GM12878 (cell line): ENCODE measurements around the gene GRM7. TPM values are rescaled to one million over a fixed set of nuclear protein-coding genes. Genes with fewer than 3 reads are reported as not detected.

Source experiments
- ATAC-seq: fragments of 200-7000 bp; cut with Tn5 transposase; 3 replicates; pipeline ENCODE4 v1.9.1; 2020; ENCODE audit warnings: mild to moderate bottlenecking, moderate library complexity
- BruUV-seq: library from RNA; stranded (reverse); fragments of 400-500 nt; replicated peaks from 2 replicates; lab custom pipeline; 2021; lab: Mats Ljungman, UMichigan
- CTCF ChIA-PET: fragments of 300-600 bp; sonication (Branson Sonifier 250); formaldehyde crosslinking; extraction: SDS; loops from one replicate; lab custom pipeline; 2021; ENCODE audit warnings: inconsistent platforms; lab: Yijun Ruan, JAX
- POLR2A ChIA-PET: fragments of 350-600 bp; formaldehyde crosslinking; extraction: SDS; loops from one replicate; lab custom pipeline; 2021; ENCODE audit warnings: inconsistent platforms; lab: Charles Lee
- RAD21 ChIA-PET: fragments of 300-600 bp; sonication (Branson Sonifier 250); formaldehyde crosslinking; loops from one replicate; lab custom pipeline; 2023; ENCODE audit warnings: antibody characterized with exemption; ENCODE audit not compliant: unreplicated experiment; lab: Charles Lee
- SMC1A ChIA-PET: fragments of 300-600 bp; sonication (Branson Sonifier 250); formaldehyde crosslinking; loops from one replicate; lab custom pipeline; 2023; ENCODE audit not compliant: unreplicated experiment, uncharacterized antibody; lab: Charles Lee
- DNase-seq: peaks from one replicate; pipeline ENCODE4 v3.0.0-alpha.2; 2011; ENCODE audit warnings: low read depth, low spot score
- FAIRE-seq: peaks from 3 replicates; lab custom pipeline; 2011; peaks lifted over from hg19 to GRCh38; lab: Jason Lieb, UNC
- H2AFZ ChIP-seq: 2 replicates; pipeline ENCODE4 v1.6.0; 2011; ENCODE audit warnings: low read depth, low read length, control low read depth; ENCODE audit not compliant: control insufficient read depth
- H3K27ac ChIP-seq: 2 replicates; pipeline ENCODE4 v1.5.1; 2011; ENCODE audit warnings: control low read depth; ENCODE audit not compliant: control insufficient read depth, insufficient read depth
- H3K27me3 ChIP-seq, 2 experiments: replicated peaks in 1 of 2; 2 replicates each; pipeline versions ENCODE4 v1.6.0 to v1.6.1; 2011; ENCODE audit warnings: low read length in 1 of 2; ENCODE audit not compliant: control insufficient read depth in 2 of 2, insufficient read depth in 2 of 2
- H3K36me3 ChIP-seq, 2 experiments: 2 replicates each; pipeline ENCODE4 v1.5.1; 2011; ENCODE audit warnings: low read length in 1 of 2; ENCODE audit not compliant: control insufficient read depth in 2 of 2, insufficient read depth in 2 of 2
- H3K4me1 ChIP-seq: 2 replicates; pipeline ENCODE4 v1.6.1; 2011; ENCODE audit warnings: mild to moderate bottlenecking, low read length, moderate library complexity, mixed read lengths; ENCODE audit not compliant: control insufficient read depth, insufficient read depth
- H3K4me2 ChIP-seq: 2 replicates; pipeline ENCODE4 v1.6.0; 2011; ENCODE audit warnings: control low read depth; ENCODE audit not compliant: control insufficient read depth, insufficient read depth
- H3K4me3 ChIP-seq: fragments of 200-600 bp; sonication (generic); 2 replicates; pipeline ENCODE4 v1.5.1; 2016
- H3K79me2 ChIP-seq: 2 replicates; pipeline ENCODE4 v1.6.0; 2011; ENCODE audit warnings: low read length; ENCODE audit not compliant: control insufficient read depth, insufficient read depth
- H3K9ac ChIP-seq: 2 replicates; pipeline ENCODE4 v1.8.0; 2011; ENCODE audit warnings: low read length, control low read depth, mixed read lengths; ENCODE audit not compliant: control insufficient read depth, insufficient read depth
- H3K9me3 ChIP-seq: replicated peaks from 3 replicates; pipeline ENCODE4 v1.5.1; 2011; ENCODE audit warnings: mild to moderate bottlenecking, low read length; ENCODE audit not compliant: control insufficient read depth, insufficient read depth
- H4K20me1 ChIP-seq: 2 replicates; pipeline ENCODE4 v1.6.0; 2011; ENCODE audit not compliant: control insufficient read depth, insufficient read depth
- CBFB ChIP-seq: IDR thresholded peaks from 2 replicates; pipeline ENCODE4 v1.6.1; 2016; ENCODE audit warnings: antibody characterized with exemption, low read depth
- CREB1 ChIP-seq: IDR thresholded peaks from 2 replicates; pipeline ENCODE4 v1.6.1; 2012; ENCODE audit warnings: low read depth, mild to moderate bottlenecking, inconsistent platforms
- FOXK2 ChIP-seq: fragments of 450-650 bp; IDR thresholded peaks from 2 replicates; pipeline ENCODE4 v1.6.1; 2017; ENCODE audit warnings: mild to moderate bottlenecking, moderate library complexity
- GABPA ChIP-seq: IDR thresholded peaks from 2 replicates; pipeline ENCODE4 v1.6.1; 2014; ENCODE audit warnings: antibody characterized with exemption, low read depth, mild to moderate bottlenecking, inconsistent platforms
- NR2F1 ChIP-seq: fragments of 450-650 bp; conservative IDR thresholded peaks from 2 replicates; pipeline ENCODE4 v1.6.1; 2017; ENCODE audit warnings: mild to moderate bottlenecking
- PAX5 ChIP-seq: IDR thresholded peaks from 2 replicates; pipeline ENCODE4 v1.6.1; 2011; ENCODE audit warnings: low read depth, low read length, borderline replicate concordance
- PML ChIP-seq: IDR thresholded peaks from 2 replicates; pipeline ENCODE4 v1.6.1; 2012; ENCODE audit warnings: low read length, inconsistent platforms
- RELA ChIP-seq: fragments of 450-650 bp; IDR thresholded peaks from 2 replicates; pipeline ENCODE4 v1.8.0; 2014; ENCODE audit warnings: borderline replicate concordance; ENCODE audit not compliant: partially characterized antibody
- SMARCA5 ChIP-seq: fragments of 450-650 bp; IDR thresholded peaks from 2 replicates; pipeline ENCODE4 v1.6.1; 2017; ENCODE audit warnings: mild to moderate bottlenecking
- SMC3 ChIP-seq: IDR thresholded peaks from 2 replicates; pipeline ENCODE4 v1.6.1; 2011; ENCODE audit warnings: low read length, improper control_type of control experiment, borderline replicate concordance
- TCF12 ChIP-seq: IDR thresholded peaks from 2 replicates; pipeline ENCODE4 v1.6.1; 2011; ENCODE audit warnings: low read depth, mild to moderate bottlenecking, low read length
- WGBS: methylation state at CpG from one replicate; pipeline ENCODE4 v1.1.6; 2016; ENCODE audit warnings: low lambda C conversion rate; ENCODE audit not compliant: insufficient replicate concordance, insufficient coverage; ENCODE audit errors: missing lambda C conversion rate; 5-methylcytosine and 5-hydroxymethylcytosine counted together
- in situ Hi-C: fragments of 300-500 bp; cut with MboI; formaldehyde crosslinking; loops from 9 replicates; pipeline ENCODE4 v1.14.3; 2018; ENCODE audit warnings: mixed read lengths
- intact Hi-C: fragments of 100-400 bp; cut with micrococcal nuclease; formaldehyde crosslinking; loops from one replicate; pipeline ENCODE4 v1.14.2; 2022; ENCODE audit not compliant: unreplicated experiment
- polyA plus RNA-seq, 11 experiments: library from polyadenylated mRNA; depleted of rRNA in 4 of 11; unstranded in 6 of 11; stranded (reverse) in 5 of 11; fragments of >200 nt; fragmentation: Nextera tagmentation in 4 of 11; fragmentation: Illumina TruSeq in 1 of 11; extraction: Ambion mirVana in 4 of 11; extraction: Trizol in 1 of 11; gene quantifications; 1 replicate in 1 of 11; 2 replicates in 10 of 11; pipeline versions ENCODE4 v1.2.1 to v1.2.3, GENCODE V29; 2011 to 2016; ENCODE audit warnings: inconsistent platforms in 2 of 11, missing spikeins in 2 of 11, low read depth in 1 of 11
- total RNA-seq, 4 experiments: library from RNA; depleted of rRNA in 3 of 4; stranded (reverse); fragments of >200 nt in 3 of 4; fragmentation: Illumina TruSeq in 1 of 4; extraction: Trizol in 1 of 4; gene quantifications; 2 replicates each; pipeline versions ENCODE4 v1.2.1 to v1.2.3, GENCODE V29; 2013 to 2021
- TF ChIP-seq, protein P1 (sequence below): IDR thresholded peaks from 2 replicates; pipeline ENCODE4 v1.6.1; 2012; ENCODE audit warnings: low read depth, low read length, improper control_type of control experiment
- TF ChIP-seq, protein P2 (sequence below): fragments of 450-650 bp; IDR thresholded peaks from 2 replicates; pipeline ENCODE4 v1.6.1; 2017; ENCODE audit warnings: low read depth, mild to moderate bottlenecking, moderate library complexity
- TF ChIP-seq, protein P3 (sequence below): fragments of 450-650 bp; IDR thresholded peaks from 2 replicates; pipeline ENCODE4 v1.6.1; 2017; ENCODE audit warnings: mild to moderate bottlenecking, low read depth, inconsistent platforms; ENCODE audit not compliant: poor library complexity, severe bottlenecking
- TF ChIP-seq, protein P4 (sequence below): fragments of 450-650 bp; formaldehyde crosslinking; IDR thresholded peaks from 2 replicates; pipeline ENCODE4 v1.4.0; 2022; ENCODE audit warnings: mild to moderate bottlenecking, moderate library complexity

The GRM7 gene
- total and polyA plus RNA-seq, 10 of the 15 experiments (the other 5 are each of a cell fraction or from before 2014, with no cell fraction given): not detected

DNA sequence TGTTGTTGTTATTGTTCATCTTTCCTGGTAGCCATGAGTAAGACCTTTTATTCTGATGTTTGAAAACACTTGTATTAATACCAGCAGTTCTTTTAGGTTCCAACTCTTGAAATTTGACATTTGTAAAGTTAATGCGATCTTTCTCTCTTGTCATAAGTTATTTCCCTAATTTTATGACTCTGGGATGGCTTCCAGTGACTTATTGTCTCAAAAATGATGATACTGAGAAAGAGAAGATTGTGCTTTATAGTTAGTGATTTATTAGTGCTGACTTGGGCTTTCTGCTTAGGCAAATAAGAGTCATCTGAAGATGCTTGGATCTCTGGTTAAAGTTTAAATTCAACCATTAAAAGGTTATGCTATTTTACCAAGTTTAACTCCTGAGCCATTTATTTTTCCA is 715.2 kb downstream of the GRM7 start:
- no peaks in the 10 kb centered on the region for H3K27me3 ChIP-seq
- no peak overlapping the region for H3K9ac ChIP-seq
- BruUV-seq: no TSS peak
- ChIA-PET SMC1A (no interaction called here), CTCF (no interaction called here), POLR2A (no interaction called here), RAD21 (interaction anchor here (0.7 kb wide), 1 partner anchor 10 kb away, joined by 3 read pairs; no protein-coding TSS in a partner anchor)
- ATAC-seq: no peak
- no peaks in the 10 kb centered on the region for H3K36me3 ChIP-seq
- H3K4me2 ChIP-seq: no peak overlapping the region
- no peak for FAIRE-seq
- H4K20me1 ChIP-seq: no peaks in the 10 kb centered on the region
- H3K4me1 ChIP-seq: no peaks in the 10 kb centered on the region
- no peak overlapping the region for H2AFZ ChIP-seq
- WGBS: 0% methylated on average over 1 of the region's 1 CpG
- no peak overlapping the region for H3K4me3 ChIP-seq
- in situ Hi-C loops: no loop called here
- H3K79me2 ChIP-seq: no peaks in the 10 kb centered on the region
- no peak for DNase-seq
- H3K9me3 ChIP-seq: no peaks in the 10 kb centered on the region
- intact Hi-C loops: no loop called here
- no peak overlapping the region for H3K27ac ChIP-seq
- TF ChIP-seq, protein P1, sequence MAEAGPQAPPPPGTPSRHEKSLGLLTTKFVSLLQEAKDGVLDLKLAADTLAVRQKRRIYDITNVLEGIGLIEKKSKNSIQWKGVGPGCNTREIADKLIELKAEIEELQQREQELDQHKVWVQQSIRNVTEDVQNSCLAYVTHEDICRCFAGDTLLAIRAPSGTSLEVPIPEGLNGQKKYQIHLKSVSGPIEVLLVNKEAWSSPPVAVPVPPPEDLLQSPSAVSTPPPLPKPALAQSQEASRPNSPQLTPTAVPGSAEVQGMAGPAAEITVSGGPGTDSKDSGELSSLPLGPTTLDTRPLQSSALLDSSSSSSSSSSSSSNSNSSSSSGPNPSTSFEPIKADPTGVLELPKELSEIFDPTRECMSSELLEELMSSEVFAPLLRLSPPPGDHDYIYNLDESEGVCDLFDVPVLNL: no peak
- TF ChIP-seq PML (no peak), SMC3 (no peak), FOXK2 (no peak), RELA (no peak), GABPA (no peak), NR2F1 (no peak), CREB1 (no peak), PAX5 (no peak), SMARCA5 (no peak), TCF12 (no peak), CBFB (no peak)
- TF ChIP-seq, protein P2, sequence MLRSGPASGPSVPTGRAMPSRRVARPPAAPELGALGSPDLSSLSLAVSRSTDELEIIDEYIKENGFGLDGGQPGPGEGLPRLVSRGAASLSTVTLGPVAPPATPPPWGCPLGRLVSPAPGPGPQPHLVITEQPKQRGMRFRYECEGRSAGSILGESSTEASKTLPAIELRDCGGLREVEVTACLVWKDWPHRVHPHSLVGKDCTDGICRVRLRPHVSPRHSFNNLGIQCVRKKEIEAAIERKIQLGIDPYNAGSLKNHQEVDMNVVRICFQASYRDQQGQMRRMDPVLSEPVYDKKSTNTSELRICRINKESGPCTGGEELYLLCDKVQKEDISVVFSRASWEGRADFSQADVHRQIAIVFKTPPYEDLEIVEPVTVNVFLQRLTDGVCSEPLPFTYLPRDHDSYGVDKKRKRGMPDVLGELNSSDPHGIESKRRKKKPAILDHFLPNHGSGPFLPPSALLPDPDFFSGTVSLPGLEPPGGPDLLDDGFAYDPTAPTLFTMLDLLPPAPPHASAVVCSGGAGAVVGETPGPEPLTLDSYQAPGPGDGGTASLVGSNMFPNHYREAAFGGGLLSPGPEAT: no peak
- TF ChIP-seq, protein P3, sequence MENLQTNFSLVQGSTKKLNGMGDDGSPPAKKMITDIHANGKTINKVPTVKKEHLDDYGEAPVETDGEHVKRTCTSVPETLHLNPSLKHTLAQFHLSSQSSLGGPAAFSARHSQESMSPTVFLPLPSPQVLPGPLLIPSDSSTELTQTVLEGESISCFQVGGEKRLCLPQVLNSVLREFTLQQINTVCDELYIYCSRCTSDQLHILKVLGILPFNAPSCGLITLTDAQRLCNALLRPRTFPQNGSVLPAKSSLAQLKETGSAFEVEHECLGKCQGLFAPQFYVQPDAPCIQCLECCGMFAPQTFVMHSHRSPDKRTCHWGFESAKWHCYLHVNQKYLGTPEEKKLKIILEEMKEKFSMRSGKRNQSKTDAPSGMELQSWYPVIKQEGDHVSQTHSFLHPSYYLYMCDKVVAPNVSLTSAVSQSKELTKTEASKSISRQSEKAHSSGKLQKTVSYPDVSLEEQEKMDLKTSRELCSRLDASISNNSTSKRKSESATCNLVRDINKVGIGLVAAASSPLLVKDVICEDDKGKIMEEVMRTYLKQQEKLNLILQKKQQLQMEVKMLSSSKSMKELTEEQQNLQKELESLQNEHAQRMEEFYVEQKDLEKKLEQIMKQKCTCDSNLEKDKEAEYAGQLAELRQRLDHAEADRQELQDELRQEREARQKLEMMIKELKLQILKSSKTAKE: no peak
- TF ChIP-seq, protein P4, sequence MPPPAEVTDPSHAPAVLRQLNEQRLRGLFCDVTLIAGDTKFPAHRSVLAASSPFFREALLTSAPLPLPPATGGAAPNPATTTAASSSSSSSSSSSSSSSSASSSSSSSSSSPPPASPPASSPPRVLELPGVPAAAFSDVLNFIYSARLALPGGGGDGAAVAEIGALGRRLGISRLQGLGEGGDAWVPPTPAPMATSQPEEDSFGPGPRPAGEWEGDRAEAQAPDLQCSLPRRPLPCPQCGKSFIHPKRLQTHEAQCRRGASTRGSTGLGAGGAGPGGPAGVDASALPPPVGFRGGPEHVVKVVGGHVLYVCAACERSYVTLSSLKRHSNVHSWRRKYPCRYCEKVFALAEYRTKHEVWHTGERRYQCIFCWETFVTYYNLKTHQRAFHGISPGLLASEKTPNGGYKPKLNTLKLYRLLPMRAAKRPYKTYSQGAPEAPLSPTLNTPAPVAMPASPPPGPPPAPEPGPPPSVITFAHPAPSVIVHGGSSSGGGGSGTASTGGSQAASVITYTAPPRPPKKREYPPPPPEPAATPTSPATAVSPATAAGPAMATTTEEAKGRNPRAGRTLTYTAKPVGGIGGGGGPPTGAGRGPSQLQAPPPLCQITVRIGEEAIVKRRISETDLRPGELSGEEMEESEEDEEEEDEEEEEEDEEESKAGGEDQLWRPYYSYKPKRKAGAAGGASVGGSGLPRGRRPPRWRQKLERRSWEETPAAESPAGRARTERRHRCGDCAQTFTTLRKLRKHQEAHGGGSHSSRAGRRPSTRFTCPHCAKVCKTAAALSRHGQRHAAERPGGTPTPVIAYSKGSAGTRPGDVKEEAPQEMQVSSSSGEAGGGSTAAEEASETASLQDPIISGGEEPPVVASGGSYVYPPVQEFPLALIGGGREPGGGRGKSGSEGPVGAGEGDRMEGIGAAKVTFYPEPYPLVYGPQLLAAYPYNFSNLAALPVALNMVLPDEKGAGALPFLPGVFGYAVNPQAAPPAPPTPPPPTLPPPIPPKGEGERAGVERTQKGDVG (CRISPR knock-in tag): no peak
